Loucy (cell line): ENCODE data around the gene ATP5ME.

Source experiments
- H2AFZ ChIP-seq: fragments of 200-600 bp; sonication (generic); 2 replicates; pipeline ENCODE4 v1.6.0; 2016; ENCODE audit warnings: antibody characterized with exemption, mild to moderate bottlenecking, low read length, moderate library complexity
- H3F3A ChIP-seq: fragments of 200-600 bp; 2 replicates; pipeline ENCODE4 v1.6.0; 2016; ENCODE audit warnings: antibody characterized with exemption, low read depth, mild to moderate bottlenecking
- H3K27me3 ChIP-seq: fragments of 200-600 bp; sonication (generic); 2 replicates; pipeline ENCODE4 v1.6.1; 2014; ENCODE audit warnings: low read length, mild to moderate bottlenecking; ENCODE audit not compliant: insufficient read depth, poor library complexity, severe bottlenecking
- H3K36me3 ChIP-seq: fragments of 200-600 bp; sonication (generic); 2 replicates; pipeline ENCODE4 v1.6.1; 2016; ENCODE audit warnings: low read length; ENCODE audit not compliant: insufficient read depth
- H3K4me1 ChIP-seq: fragments of 200-600 bp; sonication (generic); 2 replicates; pipeline ENCODE4 v1.5.1; 2014; ENCODE audit warnings: low read length, mild to moderate bottlenecking; ENCODE audit not compliant: insufficient read depth, poor library complexity, severe bottlenecking
- H3K4me2 ChIP-seq: fragments of 200-600 bp; sonication (generic); 2 replicates; pipeline ENCODE4 v1.6.0; 2014; ENCODE audit warnings: antibody characterized with exemption, low read length, low read depth, mild to moderate bottlenecking; ENCODE audit not compliant: poor library complexity, severe bottlenecking
- H3K4me3 ChIP-seq: fragments of 200-600 bp; sonication (generic); 2 replicates; pipeline ENCODE4 v1.5.1; 2014; ENCODE audit warnings: low read length, mild to moderate bottlenecking, mixed read lengths; ENCODE audit not compliant: poor library complexity, severe bottlenecking
- H3K79me2 ChIP-seq: fragments of 200-600 bp; sonication (generic); 2 replicates; pipeline ENCODE4 v1.6.1; 2014; ENCODE audit warnings: low read length; ENCODE audit not compliant: insufficient read depth
- H3K9ac ChIP-seq: fragments of 200-600 bp; sonication (generic); 2 replicates; pipeline ENCODE4 v1.6.0; 2014; ENCODE audit warnings: mild to moderate bottlenecking, low read depth, low read length, moderate library complexity; ENCODE audit not compliant: poor library complexity, severe bottlenecking
- H3K9me2 ChIP-seq: fragments of 200-600 bp; sonication (generic); replicated peaks from 2 replicates; pipeline ENCODE4 v1.6.1; 2016; ENCODE audit warnings: low read depth, low read length, mixed read lengths
- H3K9me3 ChIP-seq: fragments of 200-600 bp; sonication (generic); 2 replicates; pipeline ENCODE4 v1.6.1; 2014; ENCODE audit warnings: mild to moderate bottlenecking, antibody characterized with exemption, low read length, low read depth; ENCODE audit not compliant: insufficient read depth
- H4K20me1 ChIP-seq: fragments of 200-600 bp; sonication (generic); 2 replicates; pipeline ENCODE4 v1.6.0; 2014; ENCODE audit warnings: antibody characterized with exemption, low read length, mild to moderate bottlenecking; ENCODE audit not compliant: insufficient read depth, poor library complexity, severe bottlenecking
- EZH2phosphoT487 ChIP-seq: fragments of 200-600 bp; IDR thresholded peaks from 2 replicates; pipeline ENCODE4 v1.6.1; 2018; ENCODE audit warnings: antibody characterized with exemption, mild to moderate bottlenecking, moderate library complexity, borderline replicate concordance
- TF ChIP-seq, protein P1 (sequence below): fragments of 200-600 bp; sonication (generic); conservative IDR thresholded peaks from 2 replicates; pipeline ENCODE4 v1.5.1; 2014; ENCODE audit warnings: mild to moderate bottlenecking, antibody characterized with exemption, low read length

The ATP5ME gene

GRCh38 chr4:665751-666435 is 8.2 kb downstream of the ATP5ME start:
- H3F3A ChIP-seq = no peaks in the 10 kb centered on the region
- peak overlapping the region; percentile 86 for H3K4me2 ChIP-seq
- no peak overlapping the region for H3K4me3 ChIP-seq
- no peak overlapping the region for H3K9ac ChIP-seq
- TF ChIP-seq EZH2phosphoT487 = no peak
- TF ChIP-seq, protein P1, sequence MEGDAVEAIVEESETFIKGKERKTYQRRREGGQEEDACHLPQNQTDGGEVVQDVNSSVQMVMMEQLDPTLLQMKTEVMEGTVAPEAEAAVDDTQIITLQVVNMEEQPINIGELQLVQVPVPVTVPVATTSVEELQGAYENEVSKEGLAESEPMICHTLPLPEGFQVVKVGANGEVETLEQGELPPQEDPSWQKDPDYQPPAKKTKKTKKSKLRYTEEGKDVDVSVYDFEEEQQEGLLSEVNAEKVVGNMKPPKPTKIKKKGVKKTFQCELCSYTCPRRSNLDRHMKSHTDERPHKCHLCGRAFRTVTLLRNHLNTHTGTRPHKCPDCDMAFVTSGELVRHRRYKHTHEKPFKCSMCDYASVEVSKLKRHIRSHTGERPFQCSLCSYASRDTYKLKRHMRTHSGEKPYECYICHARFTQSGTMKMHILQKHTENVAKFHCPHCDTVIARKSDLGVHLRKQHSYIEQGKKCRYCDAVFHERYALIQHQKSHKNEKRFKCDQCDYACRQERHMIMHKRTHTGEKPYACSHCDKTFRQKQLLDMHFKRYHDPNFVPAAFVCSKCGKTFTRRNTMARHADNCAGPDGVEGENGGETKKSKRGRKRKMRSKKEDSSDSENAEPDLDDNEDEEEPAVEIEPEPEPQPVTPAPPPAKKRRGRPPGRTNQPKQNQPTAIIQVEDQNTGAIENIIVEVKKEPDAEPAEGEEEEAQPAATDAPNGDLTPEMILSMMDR = no peak
- H3K79me2 ChIP-seq = peaks cover 13% of the 10 kb centered on the region; the same call in 1 of the 2 replicates
- no peaks in the 10 kb centered on the region for H3K27me3 ChIP-seq
- no peaks in the 10 kb centered on the region for H4K20me1 ChIP-seq
- no peak overlapping the region for H2AFZ ChIP-seq
- no peaks in the 10 kb centered on the region for H3K9me3 ChIP-seq
- no peaks in the 10 kb centered on the region for H3K9me2 ChIP-seq
- no peaks in the 10 kb centered on the region for H3K36me3 ChIP-seq
- H3K4me1 ChIP-seq = peaks cover 14% of the 10 kb centered on the region

- no peaks in the 10 kb centered on the region for H3K36me3 ChIP-seq
- TF ChIP-seq, protein P1 = no peak
- peak overlapping the region; percentile 86 for H3K4me2 ChIP-seq
These were observed 8.7 kb downstream of the ATP5ME start for GRCh38 chr4:665381-665750.

GRCh38 chr4:664713-665231 is 9.3 kb downstream of the ATP5ME start:
- Histone ChIP-seq H3K9ac (peak overlapping the region; percentile 95), H3F3A (no peaks in the 10 kb centered on the region), H3K9me2 (no peaks in the 10 kb centered on the region), H3K27me3 (no peaks in the 10 kb centered on the region), H3K9me3 (no peaks in the 10 kb centered on the region), H3K36me3 (no peaks in the 10 kb centered on the region), H3K79me2 (peaks cover 13% of the 10 kb centered on the region; the same call in 1 of the 2 replicates), H3K4me1 (peaks cover 14% of the 10 kb centered on the region), H4K20me1 (no peaks in the 10 kb centered on the region), H2AFZ (peak overlapping the region; percentile 97; the same call in 1 of the 2 replicates), H3K4me3 (peak overlapping the region; percentile 96), H3K4me2 (peak overlapping the region; percentile 86)
- TF ChIP-seq, protein P1 = no peak
- no peak for TF ChIP-seq EZH2phosphoT487

More at GRCh38 chr4:665381-665750, 8.7 kb downstream of the ATP5ME start:
- Histone ChIP-seq H3K4me1 (peaks cover 14% of the 10 kb centered on the region), H3K9me3 (no peaks in the 10 kb centered on the region), H3K27me3 (no peaks in the 10 kb centered on the region), H3K9ac (peak overlapping the region; percentile 95), H3F3A (no peaks in the 10 kb centered on the region), H3K9me2 (no peaks in the 10 kb centered on the region), H2AFZ (no peak overlapping the region), H3K4me3 (peak overlapping the region; percentile 96), H4K20me1 (no peaks in the 10 kb centered on the region), H3K79me2 (peaks cover 13% of the 10 kb centered on the region; the same call in 1 of the 2 replicates)
